WERI-Rb-1 (cell line): Measurements from ENCODE around the gene TASP1.

Experiments
- DNase-seq: peaks from one replicate; pipeline ENCODE4 v3.0.0-alpha.2; 2020
- H3K27ac ChIP-seq: fragments of 250-450 bp; sonication (Bioruptor Pico); 2 replicates; pipeline ENCODE4 v1.5.1; 2020; ENCODE audit warnings: mild to moderate bottlenecking, moderate library complexity
- H3K27me3 ChIP-seq: fragments of 250-450 bp; sonication (Bioruptor Pico); 2 replicates; pipeline ENCODE4 v1.5.1; 2021; ENCODE audit warnings: mild to moderate bottlenecking, low read depth, moderate library complexity; ENCODE audit not compliant: insufficient read depth, severe bottlenecking
- H3K36me3 ChIP-seq: fragments of 250-450 bp; sonication (Bioruptor Pico); 2 replicates; pipeline ENCODE4 v1.5.1; 2020; ENCODE audit warnings: mild to moderate bottlenecking, moderate library complexity
- H3K4me3 ChIP-seq: 2 replicates; pipeline ENCODE4 v1.5.1; 2011; ENCODE audit warnings: low read depth, mild to moderate bottlenecking, control low read depth, low read length
- H3K9me3 ChIP-seq: fragments of 250-450 bp; sonication (Bioruptor Pico); 2 replicates; pipeline ENCODE4 v1.5.1; 2021; ENCODE audit warnings: mild to moderate bottlenecking, moderate library complexity; ENCODE audit not compliant: severe bottlenecking
- TF ChIP-seq, protein P1 (sequence below): IDR thresholded peaks from 2 replicates; pipeline ENCODE4 v1.5.1; 2011; ENCODE audit warnings: low read depth, mild to moderate bottlenecking, control low read depth, inconsistent platforms, low read length

Gene TASP1

DNA sequence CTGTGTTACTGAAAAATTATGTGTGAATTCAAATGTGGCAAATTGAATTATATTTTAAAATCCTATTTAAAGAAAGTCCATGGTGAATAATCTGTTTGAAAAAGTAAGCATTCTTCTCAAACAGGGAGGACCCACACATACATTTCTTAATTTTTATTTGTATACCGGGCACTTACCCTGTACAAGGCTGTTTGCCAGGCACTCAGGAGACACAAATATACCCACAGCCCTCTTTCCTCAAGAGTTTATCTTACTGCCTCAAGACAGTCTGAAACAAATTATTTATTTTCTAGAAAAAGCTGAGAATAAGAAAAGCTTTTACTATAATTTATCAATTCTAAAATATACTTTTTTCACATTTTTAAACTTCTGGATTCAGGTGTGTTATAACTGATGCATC, 114.4 kb downstream of the TASP1 start:
- Histone ChIP-seq H3K4me3 (no peak overlapping the region), H3K27me3 (no peaks in the 10 kb centered on the region), H3K9me3 (no peaks in the 10 kb centered on the region), H3K27ac (no peak overlapping the region), H3K36me3 (no peaks in the 10 kb centered on the region)
- DNase-seq = no peak
- TF ChIP-seq, protein P1, sequence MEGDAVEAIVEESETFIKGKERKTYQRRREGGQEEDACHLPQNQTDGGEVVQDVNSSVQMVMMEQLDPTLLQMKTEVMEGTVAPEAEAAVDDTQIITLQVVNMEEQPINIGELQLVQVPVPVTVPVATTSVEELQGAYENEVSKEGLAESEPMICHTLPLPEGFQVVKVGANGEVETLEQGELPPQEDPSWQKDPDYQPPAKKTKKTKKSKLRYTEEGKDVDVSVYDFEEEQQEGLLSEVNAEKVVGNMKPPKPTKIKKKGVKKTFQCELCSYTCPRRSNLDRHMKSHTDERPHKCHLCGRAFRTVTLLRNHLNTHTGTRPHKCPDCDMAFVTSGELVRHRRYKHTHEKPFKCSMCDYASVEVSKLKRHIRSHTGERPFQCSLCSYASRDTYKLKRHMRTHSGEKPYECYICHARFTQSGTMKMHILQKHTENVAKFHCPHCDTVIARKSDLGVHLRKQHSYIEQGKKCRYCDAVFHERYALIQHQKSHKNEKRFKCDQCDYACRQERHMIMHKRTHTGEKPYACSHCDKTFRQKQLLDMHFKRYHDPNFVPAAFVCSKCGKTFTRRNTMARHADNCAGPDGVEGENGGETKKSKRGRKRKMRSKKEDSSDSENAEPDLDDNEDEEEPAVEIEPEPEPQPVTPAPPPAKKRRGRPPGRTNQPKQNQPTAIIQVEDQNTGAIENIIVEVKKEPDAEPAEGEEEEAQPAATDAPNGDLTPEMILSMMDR = no peak

DNA sequence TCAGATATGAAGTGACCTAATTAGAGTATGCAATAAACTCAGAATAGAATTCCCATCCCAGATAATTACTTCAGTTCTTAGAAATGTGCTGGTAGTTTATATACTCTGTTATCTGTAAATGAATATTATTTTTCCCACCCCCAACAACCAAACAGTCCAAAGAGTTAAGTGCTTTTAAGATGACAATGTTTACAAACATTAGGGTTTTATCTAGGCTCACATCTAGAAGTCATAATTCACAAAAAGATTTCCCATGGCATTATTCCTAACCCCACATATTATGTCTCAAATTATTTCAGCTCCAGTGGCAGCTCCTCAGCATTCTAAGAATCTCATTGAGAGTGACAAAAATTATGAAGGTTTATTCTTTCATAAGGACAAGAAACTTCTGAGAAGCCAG, 120.9 kb downstream of the TASP1 start:
- no peak overlapping the region for H3K27ac ChIP-seq
- H3K4me3 ChIP-seq = no peak overlapping the region
- TF ChIP-seq, protein P1 = no peak

DNA sequence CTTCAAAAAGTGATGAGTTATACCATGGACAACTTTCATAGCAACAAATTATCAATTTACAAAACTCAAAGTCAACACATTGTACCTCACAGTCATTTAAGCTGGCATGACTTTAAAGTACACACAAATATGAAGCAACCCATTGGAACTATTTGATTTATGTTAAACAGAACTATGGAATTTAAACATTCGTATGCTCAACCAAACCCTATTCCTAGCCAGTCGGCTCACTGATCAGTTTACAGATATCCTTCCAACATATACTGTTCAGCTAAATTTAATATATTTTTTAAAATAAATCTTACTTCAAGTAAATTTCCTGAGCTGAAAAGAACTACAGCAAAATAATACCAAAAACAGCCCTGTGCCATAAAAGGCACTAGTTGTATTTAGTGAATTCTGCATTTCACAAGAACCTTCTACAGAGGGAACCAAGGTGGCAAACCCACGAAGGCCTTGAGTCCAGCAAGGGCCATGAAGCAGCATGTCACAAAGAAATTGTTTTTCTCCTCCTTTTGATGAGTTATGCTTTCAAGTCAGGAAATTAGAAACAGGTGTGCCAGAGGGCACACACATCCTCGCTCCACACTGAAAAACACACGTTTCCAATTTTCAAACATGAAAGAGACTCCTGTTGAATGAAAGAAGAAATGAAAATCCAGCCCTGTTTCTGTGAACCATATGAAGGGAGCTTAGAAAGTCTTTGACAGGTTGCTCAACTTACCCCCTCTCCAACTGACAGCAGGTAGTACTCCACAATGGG, 122.8 kb downstream of the TASP1 start:
- H3K36me3 ChIP-seq = no peaks in the 10 kb centered on the region
- no peak for DNase-seq
- H3K27ac ChIP-seq = no peak overlapping the region
- peaks cover 3% of the 10 kb centered on the region for H3K9me3 ChIP-seq
- no peaks in the 10 kb centered on the region for H3K27me3 ChIP-seq
- TF ChIP-seq, protein P1 = no peak
- no peak overlapping the region for H3K4me3 ChIP-seq

More for the DNA sequence above, 120.9 kb downstream of the TASP1 start:
- Histone ChIP-seq H3K27me3 (no peaks in the 10 kb centered on the region), H3K9me3 (no peaks in the 10 kb centered on the region), H3K36me3 (no peaks in the 10 kb centered on the region)
- no peak for DNase-seq

DNA sequence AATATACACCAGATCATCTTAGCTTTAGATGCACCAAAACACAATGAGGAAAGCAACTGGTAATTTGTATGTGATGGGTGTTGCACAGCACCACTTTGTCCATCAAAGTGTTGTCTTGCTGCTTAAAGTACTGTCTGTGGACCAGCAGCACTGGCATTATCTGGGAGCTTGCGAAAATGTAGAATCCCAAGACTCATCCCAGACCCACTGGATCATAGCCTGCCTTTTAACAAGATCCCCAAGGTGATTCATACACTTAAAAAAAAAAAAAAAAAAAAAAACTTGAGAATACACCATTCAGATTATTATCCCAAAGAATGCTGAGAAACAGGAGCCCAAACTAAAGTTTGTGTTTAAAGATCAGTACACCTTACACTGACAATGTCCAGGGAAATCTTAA, 123.4 kb downstream of the TASP1 start:
- DNase-seq = no peak
- H3K4me3 ChIP-seq = no peak overlapping the region
- H3K27me3 ChIP-seq = no peaks in the 10 kb centered on the region
- H3K36me3 ChIP-seq = no peaks in the 10 kb centered on the region
- H3K27ac ChIP-seq = no peak overlapping the region
- H3K9me3 ChIP-seq = peaks cover 3% of the 10 kb centered on the region
- TF ChIP-seq, protein P1 = no peak

DNA sequence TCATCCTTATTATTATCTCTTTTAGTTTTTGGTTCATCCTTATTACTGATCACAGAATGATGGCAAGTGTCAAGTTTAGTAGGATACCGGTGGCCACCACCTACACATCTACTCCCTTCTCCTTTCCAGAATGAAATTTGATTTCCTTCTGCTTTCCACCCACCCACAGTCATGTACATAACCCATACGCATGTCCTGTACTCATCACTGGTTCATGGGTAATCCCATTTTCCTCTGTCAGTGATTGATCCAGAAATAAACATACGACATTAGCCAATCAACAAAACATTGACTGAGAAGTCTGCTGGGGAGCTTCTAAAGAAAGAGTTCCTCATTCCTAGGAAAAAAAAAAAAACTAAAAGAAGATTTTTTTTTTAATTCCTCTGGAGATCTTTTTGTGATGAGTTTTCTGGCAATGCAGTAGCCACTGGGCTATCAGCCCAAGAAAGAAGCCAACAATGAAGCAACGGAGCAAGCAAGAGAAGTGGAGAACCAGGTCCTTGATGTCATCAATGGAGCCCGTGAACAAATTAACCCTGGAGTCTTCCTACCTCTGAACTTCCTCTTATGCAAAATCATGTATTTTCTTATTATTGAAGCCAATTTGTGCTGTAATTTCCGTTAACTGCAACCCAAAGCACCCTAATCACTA, 127.8 kb downstream of the TASP1 start:
- Histone ChIP-seq H3K27ac (no peak overlapping the region), H3K36me3 (no peaks in the 10 kb centered on the region), H3K27me3 (no peaks in the 10 kb centered on the region), H3K4me3 (no peak overlapping the region), H3K9me3 (peaks cover 3% of the 10 kb centered on the region)
- TF ChIP-seq, protein P1 = no peak
- DNase-seq = no peak
